H9 (cell line): ENCODE results near the gene ZNF845. TPM values are rescaled to one million over a fixed set of nuclear protein-coding genes. Genes with fewer than 3 reads are reported as not detected.

ENCODE experiments used
- DNase-seq: peaks from one replicate; pipeline ENCODE4 v3.0.0-alpha.2; 2017
- H2AFZ ChIP-seq: one replicate; pipeline ENCODE4 v1.6.1; 2013; ENCODE audit warnings: mild to moderate bottlenecking, low read length, control low read depth, moderate library complexity
- H2AK5ac ChIP-seq: 2 replicates; pipeline ENCODE4 v1.6.1; 2013; ENCODE audit warnings: low read length, control low read depth, mixed read lengths; ENCODE audit not compliant: insufficient read length
- H2BK120ac ChIP-seq: one replicate; pipeline ENCODE4 v1.6.1; 2013; ENCODE audit warnings: low read depth, mild to moderate bottlenecking, low read length, control low read depth, inconsistent platforms; ENCODE audit not compliant: poor library complexity, severe bottlenecking
- H2BK12ac ChIP-seq: 2 replicates; pipeline ENCODE4 v1.6.1; 2013; ENCODE audit warnings: low read length, control low read depth, mixed read lengths, low read depth; ENCODE audit not compliant: insufficient read length
- H2BK15ac ChIP-seq: 2 replicates; pipeline ENCODE4 v1.6.1; 2013; ENCODE audit warnings: low read depth, low read length, control low read depth
- H2BK20ac ChIP-seq: one replicate; pipeline ENCODE4 v1.6.1; 2013; ENCODE audit warnings: low read depth, mild to moderate bottlenecking, low read length, control low read depth, inconsistent platforms; ENCODE audit not compliant: poor library complexity, severe bottlenecking
- H2BK5ac ChIP-seq: 2 replicates; pipeline ENCODE4 v1.6.1; 2013; ENCODE audit warnings: low read length, control low read depth, mixed read lengths; ENCODE audit not compliant: insufficient read length
- H3K14ac ChIP-seq: 2 replicates; pipeline ENCODE4 v1.6.1; 2013; ENCODE audit warnings: low read length, control low read depth; ENCODE audit not compliant: insufficient read depth
- H3K18ac ChIP-seq: 2 replicates; pipeline ENCODE4 v1.6.1; 2013; ENCODE audit warnings: low read depth, mild to moderate bottlenecking, mixed read lengths, low read length, control low read depth; ENCODE audit not compliant: insufficient read length
- H3K23ac ChIP-seq: 2 replicates; pipeline ENCODE4 v1.6.1; 2013; ENCODE audit warnings: low read length, control low read depth, mixed read lengths, low read depth; ENCODE audit not compliant: insufficient read length
- H3K23me2 ChIP-seq: 2 replicates; pipeline ENCODE4 v1.6.1; 2013; ENCODE audit warnings: low read depth, mild to moderate bottlenecking, mixed read lengths, low read length, control low read depth; ENCODE audit not compliant: insufficient read length, poor library complexity, severe bottlenecking
- H3K27ac ChIP-seq: 2 replicates; pipeline ENCODE4 v1.5.1; 2013; ENCODE audit warnings: low read length, control low read depth, mixed read lengths, low read depth; ENCODE audit not compliant: insufficient read length
- H3K27me3 ChIP-seq: 2 replicates; pipeline ENCODE4 v1.6.1; 2013; ENCODE audit warnings: low read length, control low read depth, inconsistent platforms; ENCODE audit not compliant: insufficient read depth
- H3K4ac ChIP-seq: 2 replicates; pipeline ENCODE4 v1.6.1; 2013; ENCODE audit warnings: low read depth, mild to moderate bottlenecking, control low read depth, inconsistent platforms, low read length, moderate library complexity
- H3K4me1 ChIP-seq: 2 replicates; pipeline ENCODE4 v1.6.1; 2013; ENCODE audit warnings: low read length, control low read depth, inconsistent platforms; ENCODE audit not compliant: insufficient read depth
- H3K4me2 ChIP-seq: 2 replicates; pipeline ENCODE4 v1.6.1; 2013; ENCODE audit warnings: low read length, control low read depth, mixed read lengths; ENCODE audit not compliant: insufficient read length, insufficient read depth
- H3K56ac ChIP-seq: 2 replicates; pipeline ENCODE4 v1.6.1; 2013; ENCODE audit warnings: low read depth, mild to moderate bottlenecking, mixed read lengths, low read length, control low read depth; ENCODE audit not compliant: insufficient read length
- H3K79me1 ChIP-seq: 2 replicates; pipeline ENCODE4 v1.6.1; 2013; ENCODE audit warnings: low read depth, mild to moderate bottlenecking, moderate library complexity, low read length, control low read depth, inconsistent platforms; ENCODE audit not compliant: insufficient read depth, poor library complexity, severe bottlenecking
- H3K79me2 ChIP-seq: 2 replicates; pipeline ENCODE4 v1.6.1; 2013; ENCODE audit warnings: low read length, control low read depth, inconsistent platforms; ENCODE audit not compliant: insufficient read depth
- H3K9ac ChIP-seq: 2 replicates; pipeline ENCODE4 v1.6.1; 2013; ENCODE audit warnings: low read length, control low read depth, mixed read lengths; ENCODE audit not compliant: insufficient read length; ENCODE audit errors: extremely low read depth
- H3K9me3 ChIP-seq: one replicate; pipeline ENCODE4 v1.6.1; 2013; ENCODE audit warnings: low read depth, low read length, inconsistent platforms; ENCODE audit not compliant: control insufficient read depth
- H3T11ph ChIP-seq: one replicate; pipeline ENCODE4 v1.6.1; 2013; ENCODE audit warnings: mild to moderate bottlenecking, low read length, control low read depth, inconsistent platforms
- H4K20me1 ChIP-seq: one replicate; pipeline ENCODE4 v1.6.1; 2013; ENCODE audit not compliant: control insufficient read depth, insufficient read length, insufficient read depth
- H4K5ac ChIP-seq: 2 replicates; pipeline ENCODE4 v1.6.1; 2013; ENCODE audit warnings: low read depth, mild to moderate bottlenecking, mixed read lengths, low read length, control low read depth; ENCODE audit not compliant: insufficient read length
- H4K8ac ChIP-seq: replicated peaks from 2 replicates; pipeline ENCODE4 v1.6.1; 2013; ENCODE audit warnings: low read length, control low read depth, mixed read lengths, low read depth; ENCODE audit not compliant: insufficient read length
- H4K91ac ChIP-seq: 2 replicates; pipeline ENCODE4 v1.6.1; 2013; ENCODE audit warnings: low read depth, mild to moderate bottlenecking, moderate library complexity, mixed read lengths, low read length, control low read depth; ENCODE audit not compliant: insufficient read length
- H3K27ac Mint-ChIP-seq, 3 experiments: 2 replicates in 2 of 3; 3 replicates in 1 of 3; pipeline ENCODE4 v1.8.0; 2020 to 2021; ENCODE audit warnings: mixed read lengths in 3 of 3, mild to moderate bottlenecking in 1 of 3, moderate library complexity in 1 of 3
- H3K27me3 Mint-ChIP-seq: 2 replicates; pipeline ENCODE4 v1.8.0; 2021; ENCODE audit warnings: low read depth, mild to moderate bottlenecking, moderate library complexity, mixed read lengths
- H3K36me3 Mint-ChIP-seq, 3 experiments: 2 replicates in 2 of 3; 3 replicates in 1 of 3; pipeline ENCODE4 v1.8.0; 2020 to 2021; ENCODE audit warnings: low read depth in 3 of 3, mixed read lengths in 3 of 3; ENCODE audit not compliant: insufficient read depth in 1 of 3
- H3K4me1 Mint-ChIP-seq, 2 experiments: 2 replicates each; pipeline ENCODE4 v1.8.0; 2020; ENCODE audit warnings: mixed read lengths in 2 of 2
- H3K4me3 Mint-ChIP-seq, 2 experiments: 2 replicates in 1 of 2; 3 replicates in 1 of 2; pipeline ENCODE4 v1.8.0; 2020 to 2021; ENCODE audit warnings: mild to moderate bottlenecking in 2 of 2, mixed read lengths in 2 of 2, moderate library complexity in 1 of 2
- H3K9me3 Mint-ChIP-seq, 2 experiments: 2 replicates in 1 of 2; 3 replicates in 1 of 2; pipeline ENCODE4 v1.8.0; 2020; ENCODE audit warnings: mild to moderate bottlenecking in 2 of 2, mixed read lengths in 2 of 2, moderate library complexity in 1 of 2
- WGBS: extraction: QIAGEN DNeasy Blood & Tissue Kit; methylation state at CpG from one replicate; pipeline ENCODE4 v1.1.7; 2013; ENCODE audit warnings: missing lambda C conversion rate, low lambda C conversion rate, mixed read lengths; ENCODE audit not compliant: insufficient read length; ENCODE audit errors: extremely low coverage; 5-methylcytosine and 5-hydroxymethylcytosine counted together
- total RNA-seq: library from RNA; stranded (reverse); gene quantifications from 2 replicates; pipeline ENCODE4 v1.2.1, GENCODE V29; 2021
- TF ChIP-seq, protein P1 (sequence below): fragments of 200-600 bp; sonication (generic); conservative IDR thresholded peaks from 3 replicates; pipeline ENCODE4 v1.8.0; 2021; ENCODE audit warnings: antibody characterized with exemption, mild to moderate bottlenecking

ZNF845 gene
- total RNA-seq, 1 experiment from 2014 or later = 17.4 TPM

- Histone ChIP-seq H4K5ac (no peak overlapping the region), H3K79me1 (no peaks in the 10 kb centered on the region), H2BK15ac (no peak overlapping the region), H3K23me2 (peaks cover 12% of the 10 kb centered on the region), H4K91ac (no peak overlapping the region), H2BK120ac (no peak overlapping the region), H4K20me1 (no peaks in the 10 kb centered on the region), H4K8ac (no peak overlapping the region), H3K9me3 (no peaks in the 10 kb centered on the region), H3K4me1 (peaks cover 3% of the 10 kb centered on the region; the same call in 1 of the 2 replicates), H3K4me2 (peak overlapping the region; percentile 53), H2AFZ (peak overlapping the region; percentile 41), H3K79me2 (no peaks in the 10 kb centered on the region), H3K27ac (no peak overlapping the region), H3K14ac (no peak overlapping the region), H3K27me3 (no peaks in the 10 kb centered on the region), H2BK20ac (no peak overlapping the region), H3K18ac (no peak overlapping the region), H3K9ac (no peak overlapping the region), H2BK5ac (no peak overlapping the region), H3K4ac (no peak overlapping the region), H2AK5ac (no peak overlapping the region), H2BK12ac (no peak overlapping the region), H3K23ac (no peak overlapping the region), H3T11ph (no peak overlapping the region), H3K56ac (no peak overlapping the region)
- Mint-ChIP-seq H3K4me3 (peak overlapping the region; percentile 97 to 99), H3K4me1 (peaks cover 31 to 33% of the 10 kb centered on the region in 2 experiments), H3K27me3 (no peaks in the 10 kb centered on the region; the same call in 1 of the 2 replicates), H3K27ac (peak overlapping the region; percentile 70 to 93 (median 87); a peak in 5 of 7 replicates), H3K36me3 (peaks cover 13 to 23% (median 16%) of the 10 kb centered on the region in 3 experiments), H3K9me3 (peaks cover 3 to 5% of the 10 kb centered on the region in 2 experiments; a peak in 3 of 5 replicates)
- WGBS = no CpG with 5 or more reads among the region's 18 CpGs
- TF ChIP-seq, protein P1, sequence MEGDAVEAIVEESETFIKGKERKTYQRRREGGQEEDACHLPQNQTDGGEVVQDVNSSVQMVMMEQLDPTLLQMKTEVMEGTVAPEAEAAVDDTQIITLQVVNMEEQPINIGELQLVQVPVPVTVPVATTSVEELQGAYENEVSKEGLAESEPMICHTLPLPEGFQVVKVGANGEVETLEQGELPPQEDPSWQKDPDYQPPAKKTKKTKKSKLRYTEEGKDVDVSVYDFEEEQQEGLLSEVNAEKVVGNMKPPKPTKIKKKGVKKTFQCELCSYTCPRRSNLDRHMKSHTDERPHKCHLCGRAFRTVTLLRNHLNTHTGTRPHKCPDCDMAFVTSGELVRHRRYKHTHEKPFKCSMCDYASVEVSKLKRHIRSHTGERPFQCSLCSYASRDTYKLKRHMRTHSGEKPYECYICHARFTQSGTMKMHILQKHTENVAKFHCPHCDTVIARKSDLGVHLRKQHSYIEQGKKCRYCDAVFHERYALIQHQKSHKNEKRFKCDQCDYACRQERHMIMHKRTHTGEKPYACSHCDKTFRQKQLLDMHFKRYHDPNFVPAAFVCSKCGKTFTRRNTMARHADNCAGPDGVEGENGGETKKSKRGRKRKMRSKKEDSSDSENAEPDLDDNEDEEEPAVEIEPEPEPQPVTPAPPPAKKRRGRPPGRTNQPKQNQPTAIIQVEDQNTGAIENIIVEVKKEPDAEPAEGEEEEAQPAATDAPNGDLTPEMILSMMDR = no peak
- peak; percentile 83 for DNase-seq
Measured at GRCh38 chr19:53394522-53394973, 61.0 kb downstream of the ZNF845 start.
